GM12801 (cell line): ENCODE measurements around the gene CCDC40.

ENCODE experiments used
- CTCF ChIP-seq: IDR thresholded peaks from one replicate; pipeline ENCODE4 v1.5.1; 2011; ENCODE audit warnings: control low read depth; ENCODE audit not compliant: insufficient read length; ENCODE audit errors: extremely low read depth

Gene CCDC40

GRCh38 chr17:80116276-80116920, 80.0 kb downstream of the CCDC40 start:
- no peak for TF ChIP-seq CTCF

- TF ChIP-seq CTCF, result no peak
Observed at GRCh38 chr17:80116921-80117380, 80.5 kb downstream of the CCDC40 start.

DNA sequence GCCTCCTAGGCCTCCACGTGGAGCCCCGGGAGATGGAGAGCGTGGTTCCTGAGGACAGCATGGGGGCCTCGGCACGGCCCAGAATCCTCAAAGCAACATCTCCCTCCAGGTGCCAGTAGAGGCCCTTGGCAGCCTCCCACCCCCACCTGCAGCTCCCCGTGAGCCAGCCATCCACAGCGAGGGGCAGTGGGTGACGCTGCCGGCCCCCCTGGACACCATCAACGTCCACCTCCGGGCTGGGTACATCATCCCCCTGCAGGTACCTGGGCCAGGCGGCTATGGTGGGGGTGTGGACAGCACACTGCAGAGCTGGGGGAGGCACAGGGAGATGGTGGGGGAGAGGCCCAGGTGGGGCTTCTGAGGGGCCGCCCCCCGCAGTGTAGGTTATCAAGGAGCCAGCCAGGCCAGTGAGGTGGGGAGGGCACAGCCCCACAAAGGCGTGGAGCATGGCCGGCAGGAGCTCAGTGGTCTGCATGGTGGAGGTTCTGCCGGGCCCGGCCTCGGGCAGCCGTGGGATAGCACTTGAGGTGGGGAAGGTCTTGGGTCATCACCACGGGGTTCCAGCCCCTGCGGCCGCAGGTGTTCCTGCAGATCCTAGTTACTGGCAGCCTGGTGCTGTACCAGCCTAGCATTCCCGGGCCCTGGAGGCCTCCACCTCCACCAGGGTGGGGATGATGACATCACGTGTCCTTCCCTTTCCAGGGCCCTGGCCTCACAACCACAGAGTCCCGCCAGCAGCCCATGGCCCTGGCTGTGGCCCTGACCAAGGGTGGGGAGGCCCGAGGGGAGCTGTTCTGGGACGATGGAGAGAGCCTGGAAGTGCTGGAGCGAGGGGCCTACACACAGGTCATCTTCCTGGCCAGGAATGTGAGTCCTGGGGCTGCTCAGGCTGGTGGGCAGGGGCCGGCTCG, 81.3 kb downstream of the CCDC40 start:
- TF ChIP-seq CTCF, result no peak

DNA sequence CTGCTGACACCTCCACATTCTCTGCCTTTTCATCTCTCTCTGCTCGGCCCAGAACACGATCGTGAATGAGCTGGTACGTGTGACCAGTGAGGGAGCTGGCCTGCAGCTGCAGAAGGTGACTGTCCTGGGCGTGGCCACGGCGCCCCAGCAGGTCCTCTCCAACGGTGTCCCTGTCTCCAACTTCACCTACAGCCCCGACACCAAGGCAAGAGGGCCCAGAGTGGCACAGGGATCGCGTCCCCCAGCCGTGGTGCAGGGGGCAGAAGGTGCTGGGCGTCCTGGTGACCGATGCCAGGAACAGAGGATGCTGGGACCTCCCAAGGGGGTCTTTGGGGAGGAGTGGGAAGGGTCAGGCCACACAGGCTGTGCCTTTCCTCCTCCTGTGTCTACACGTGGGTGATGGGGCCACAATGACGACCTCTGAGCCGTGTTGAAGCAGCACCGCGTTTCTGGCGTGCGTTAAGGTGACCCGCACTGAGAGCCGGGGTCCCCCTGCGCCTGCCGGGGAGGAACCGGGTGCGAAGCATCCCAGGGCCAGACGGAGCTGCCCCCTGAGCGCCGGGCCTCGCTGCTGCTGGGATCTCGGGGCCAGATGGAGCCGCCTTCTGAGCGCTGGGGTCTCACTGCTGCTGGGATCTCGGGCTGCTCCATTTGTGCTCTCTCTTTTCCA, 82.3 kb downstream of the CCDC40 start:
- no peak for TF ChIP-seq CTCF

GRCh38 chr17:80119271-80119791, 82.9 kb downstream of the CCDC40 start:
- TF ChIP-seq CTCF, result no peak

DNA sequence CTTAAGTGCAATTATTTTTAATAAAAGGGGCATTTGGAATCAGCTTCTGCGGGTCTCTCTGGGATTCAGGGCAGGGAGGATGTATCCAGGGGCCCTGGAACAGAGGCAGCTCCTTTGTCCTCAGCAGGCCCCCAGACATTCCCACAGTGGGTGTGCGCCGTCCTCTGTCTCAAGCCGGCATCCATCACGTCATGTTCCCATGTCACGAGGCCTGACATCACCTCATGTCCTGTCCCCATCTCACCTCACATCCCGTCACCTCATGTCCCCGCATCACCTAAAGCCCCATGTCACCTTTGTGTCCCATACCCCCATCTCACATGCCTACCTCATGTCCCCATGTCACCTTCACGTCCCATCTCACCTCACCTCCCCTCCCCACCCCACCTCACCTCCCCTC, 83.4 kb downstream of the CCDC40 start:
- no peak for TF ChIP-seq CTCF

DNA sequence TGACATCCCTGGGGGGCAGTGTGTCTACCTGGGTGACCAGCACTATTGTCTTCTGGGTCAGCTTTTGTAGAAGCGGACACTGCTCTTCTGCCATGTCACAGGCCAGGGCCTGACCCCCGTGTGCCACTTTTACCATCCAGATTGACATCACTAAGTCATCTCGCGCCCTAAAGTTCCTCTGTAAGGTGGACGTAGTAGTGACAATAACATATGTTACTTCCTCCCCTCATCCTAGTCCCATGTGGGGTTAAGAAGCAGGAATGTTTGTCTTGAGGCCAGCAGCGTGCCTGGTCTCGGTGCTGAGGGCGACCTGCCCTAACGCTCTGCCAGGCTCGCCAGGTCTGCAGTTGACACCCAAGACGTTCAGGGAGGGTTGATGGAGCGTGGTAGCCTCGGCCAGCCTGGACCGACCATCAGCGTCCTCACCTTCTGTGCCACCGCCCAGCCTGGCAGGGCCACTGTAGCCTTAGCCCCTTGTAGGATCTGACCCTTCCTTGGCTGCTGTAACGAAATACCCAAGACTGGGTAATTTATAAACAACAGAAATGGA, 85.7 kb downstream of the CCDC40 start:
- no peak for TF ChIP-seq CTCF
